Stimulated activated CD4-positive, alpha-beta T cell treated with anti-CD3 and anti-CD28 coated beads, Interleukin-4, amount 100 ng/mL, for 48 hours (primary cell): ENCODE results near the gene CTNND2.

ENCODE experiments used
- DNase-seq, 2 donors: peaks; one replicate each; pipeline ENCODE4 v3.0.0-alpha.2; 2020; ENCODE audit warnings: low read depth in 2 of 2

CTNND2 gene

GRCh38 chr5:11904265-11904906 is at the start of gene CTNND2:
CTNND2 (minus strand) TSS chr5:11904446; CDS start chr5:11903853, 593 bp downstream.
- DNase-seq = no peak

- no peak for DNase-seq
Measured at GRCh38 chr5:11946317-11946716, 42.1 kb upstream of the CTNND2 start.

- no peak for DNase-seq
Measured at GRCh38 chr5:11941566-11941965, 37.3 kb upstream of the CTNND2 start.

- DNase-seq = no peak
Measured at GRCh38 chr5:11931638-11932037, 27.4 kb upstream of the CTNND2 start.

GRCh38 chr5:11928909-11929308 is 24.7 kb upstream of the CTNND2 start:
- DNase-seq = no peak

GRCh38 chr5:11925701-11926100 is 21.5 kb upstream of the CTNND2 start:
- DNase-seq = no peak

GRCh38 chr5:11922394-11922793 is 18.1 kb upstream of the CTNND2 start:
- DNase-seq = no peak

GRCh38 chr5:11918463-11919045 is 14.3 kb upstream of the CTNND2 start:
- no peak for DNase-seq

GRCh38 chr5:11909471-11909870 is 5.2 kb upstream of the CTNND2 start:
- no peak for DNase-seq

- no peak for DNase-seq
Measured at GRCh38 chr5:11906497-11906896, 2.3 kb upstream of the CTNND2 start.

GRCh38 chr5:11905206-11905605 is 960 bp upstream of the CTNND2 start:
- no peak for DNase-seq

- DNase-seq = no peak
Measured at GRCh38 chr5:11903614-11904264, 507 bp downstream of the CTNND2 start.

GRCh38 chr5:11903121-11903613 is 1.1 kb downstream of the CTNND2 start:
- DNase-seq = no peak

- no peak for DNase-seq
Measured at GRCh38 chr5:11902201-11902619, 2.0 kb downstream of the CTNND2 start.

GRCh38 chr5:11898787-11899186 is 5.5 kb downstream of the CTNND2 start:
- no peak for DNase-seq

- DNase-seq = no peak
Measured at GRCh38 chr5:11897781-11898180, 6.5 kb downstream of the CTNND2 start.

GRCh38 chr5:11894992-11895391 is 9.3 kb downstream of the CTNND2 start:
- no peak for DNase-seq

GRCh38 chr5:11892832-11893231 is 11.4 kb downstream of the CTNND2 start:
- no peak for DNase-seq

- no peak for DNase-seq
Measured at GRCh38 chr5:11890777-11891176, 13.5 kb downstream of the CTNND2 start.

- no peak for DNase-seq
Measured at GRCh38 chr5:11888221-11888620, 16.0 kb downstream of the CTNND2 start.

GRCh38 chr5:11878814-11879213 is 25.4 kb downstream of the CTNND2 start:
- DNase-seq = no peak

- no peak for DNase-seq
Measured at GRCh38 chr5:11873587-11873986, 30.7 kb downstream of the CTNND2 start.

- no peak for DNase-seq
Measured at GRCh38 chr5:11869203-11869602, 35.0 kb downstream of the CTNND2 start.
